Activated CD4-positive, alpha-beta T cell treated with anti-CD3 and anti-CD28 coated beads for 48 hours (primary cell): ENCODE data around the gene ARSK.

Source experiments
- DNase-seq: peaks from one replicate; pipeline ENCODE4 v3.0.0-alpha.2; 2020

ARSK gene

GRCh38 chr5:95649842-95650620, 95.1 kb downstream of the ARSK start:
- DNase-seq, result no peak

- no peak for DNase-seq
Observed at GRCh38 chr5:95652849-95653248, 97.9 kb downstream of the ARSK start.

GRCh38 chr5:95654196-95654595, 99.3 kb downstream of the ARSK start:
- no peak for DNase-seq
